VCaP (cell line): ENCODE data around the gene RPTOR.

Source experiments
- H3K27ac ChIP-seq: fragments of 450-650 bp; 2 replicates; pipeline ENCODE4 v1.5.1; 2017
- TF ChIP-seq, protein P1 (sequence below): fragments of 450-650 bp; conservative IDR thresholded peaks from 2 replicates; pipeline ENCODE4 v1.5.1; 2017; ENCODE audit warnings: mild to moderate bottlenecking, moderate library complexity

Gene RPTOR

GRCh38 chr17:80876950-80877728 is 332.5 kb downstream of the RPTOR start:
- H3K27ac ChIP-seq = no peak overlapping the region
- TF ChIP-seq, protein P1, sequence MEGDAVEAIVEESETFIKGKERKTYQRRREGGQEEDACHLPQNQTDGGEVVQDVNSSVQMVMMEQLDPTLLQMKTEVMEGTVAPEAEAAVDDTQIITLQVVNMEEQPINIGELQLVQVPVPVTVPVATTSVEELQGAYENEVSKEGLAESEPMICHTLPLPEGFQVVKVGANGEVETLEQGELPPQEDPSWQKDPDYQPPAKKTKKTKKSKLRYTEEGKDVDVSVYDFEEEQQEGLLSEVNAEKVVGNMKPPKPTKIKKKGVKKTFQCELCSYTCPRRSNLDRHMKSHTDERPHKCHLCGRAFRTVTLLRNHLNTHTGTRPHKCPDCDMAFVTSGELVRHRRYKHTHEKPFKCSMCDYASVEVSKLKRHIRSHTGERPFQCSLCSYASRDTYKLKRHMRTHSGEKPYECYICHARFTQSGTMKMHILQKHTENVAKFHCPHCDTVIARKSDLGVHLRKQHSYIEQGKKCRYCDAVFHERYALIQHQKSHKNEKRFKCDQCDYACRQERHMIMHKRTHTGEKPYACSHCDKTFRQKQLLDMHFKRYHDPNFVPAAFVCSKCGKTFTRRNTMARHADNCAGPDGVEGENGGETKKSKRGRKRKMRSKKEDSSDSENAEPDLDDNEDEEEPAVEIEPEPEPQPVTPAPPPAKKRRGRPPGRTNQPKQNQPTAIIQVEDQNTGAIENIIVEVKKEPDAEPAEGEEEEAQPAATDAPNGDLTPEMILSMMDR = no peak

GRCh38 chr17:80877729-80878303 is 333.2 kb downstream of the RPTOR start:
- H3K27ac ChIP-seq = no peak overlapping the region
- TF ChIP-seq, protein P1 = no peak

GRCh38 chr17:80878876-80879722 is 334.5 kb downstream of the RPTOR start:
- TF ChIP-seq, protein P1 = no peak
- H3K27ac ChIP-seq = no peak overlapping the region

- TF ChIP-seq, protein P1 = no peak
- H3K27ac ChIP-seq = no peak overlapping the region
Observed at GRCh38 chr17:80879723-80880647, 335.3 kb downstream of the RPTOR start.

DNA sequence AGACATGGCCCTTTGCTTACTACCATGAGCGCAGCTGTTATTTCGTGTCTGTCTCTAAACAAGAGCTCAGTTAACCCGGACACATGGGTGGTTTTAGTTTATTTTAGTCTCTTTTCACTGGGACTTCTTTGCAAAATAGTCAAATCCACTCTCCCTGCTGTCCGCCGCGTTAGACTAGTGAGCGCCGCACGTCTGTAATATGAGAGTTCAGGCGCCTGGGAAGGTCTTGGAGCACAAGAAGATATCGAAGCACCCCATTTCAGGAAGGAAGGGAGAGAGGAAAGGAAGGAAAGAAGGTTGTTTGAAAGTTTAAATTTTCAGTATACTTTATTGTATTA is 336.0 kb downstream of the RPTOR start:
- TF ChIP-seq, protein P1 = no peak

GRCh38 chr17:80881306-80881705 is 336.7 kb downstream of the RPTOR start:
- TF ChIP-seq, protein P1 = no peak
- H3K27ac ChIP-seq = no peak overlapping the region

More for the DNA sequence above, 336.0 kb downstream of the RPTOR start:
- H3K27ac ChIP-seq = no peak overlapping the region
